GM18498 (cell line): ENCODE data around the gene ADAMTS9.

Experiments used
- ATAC-seq: cut with Tn5 transposase; IDR thresholded peaks from one replicate; pipeline ENCODE4 v1.9.1; 2021; ENCODE audit warnings: mild to moderate bottlenecking, moderate library complexity; ENCODE audit not compliant: unreplicated experiment

ADAMTS9 gene

GRCh38 chr3:64496786-64497490 is 190.9 kb downstream of the ADAMTS9 start:
- no peak for ATAC-seq

- no peak for ATAC-seq
These were observed 191.9 kb downstream of the ADAMTS9 start for GRCh38 chr3:64495781-64496334.

DNA sequence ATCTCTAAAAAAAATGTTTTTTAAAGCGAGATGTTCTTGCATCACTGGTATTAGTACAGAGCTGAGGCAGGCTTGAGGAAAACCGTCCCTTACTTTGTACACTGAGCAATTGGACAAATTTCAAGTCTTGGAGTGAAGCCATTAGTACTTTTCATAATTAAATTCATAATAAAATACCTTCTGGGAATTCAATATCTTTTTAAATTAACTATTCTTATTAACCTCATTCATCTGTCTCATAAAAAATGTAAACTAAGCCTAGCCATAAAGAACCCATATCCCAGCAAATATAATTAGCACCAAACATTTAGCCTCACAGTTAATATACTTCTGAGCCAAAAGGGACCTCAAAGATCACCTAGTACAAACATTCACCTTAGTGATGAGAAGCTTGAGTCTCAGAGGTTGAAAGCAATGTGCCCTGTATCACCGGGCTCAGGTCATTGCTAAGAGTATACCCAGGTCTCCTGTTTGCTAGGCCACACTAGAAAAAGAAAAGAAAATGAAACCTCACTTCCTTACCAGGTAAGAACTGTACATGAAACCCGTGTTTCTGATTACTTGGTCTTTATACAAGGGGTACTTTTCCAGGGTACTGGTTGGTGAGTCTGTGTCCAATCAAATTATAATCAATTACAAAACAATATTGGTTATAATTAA is 192.5 kb downstream of the ADAMTS9 start:
- ATAC-seq = no peak

DNA sequence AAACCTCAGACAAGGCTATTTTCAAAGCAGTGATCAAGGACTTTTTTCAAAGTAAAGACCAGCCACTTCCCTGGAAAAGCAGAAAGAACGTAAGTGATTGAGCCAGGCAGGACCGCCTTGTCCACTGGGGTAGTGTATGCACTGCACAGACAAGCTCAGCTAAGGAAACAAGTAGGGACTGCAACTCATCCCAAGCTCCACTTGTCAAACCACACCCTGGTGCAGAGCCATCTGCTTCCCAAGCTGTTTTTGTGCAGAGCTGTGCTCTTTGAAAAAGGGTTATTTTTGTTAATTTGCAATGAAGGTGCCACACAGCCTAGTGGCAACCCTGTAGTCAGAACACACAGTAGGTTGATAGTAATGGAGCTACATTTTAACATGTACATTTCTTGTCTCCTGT is 193.3 kb downstream of the ADAMTS9 start:
- no peak for ATAC-seq

- ATAC-seq = no peak
These were observed 194.7 kb downstream of the ADAMTS9 start for GRCh38 chr3:64493149-64493548.

GRCh38 chr3:64491843-64492242 is 196.0 kb downstream of the ADAMTS9 start:
- ATAC-seq = no peak

DNA sequence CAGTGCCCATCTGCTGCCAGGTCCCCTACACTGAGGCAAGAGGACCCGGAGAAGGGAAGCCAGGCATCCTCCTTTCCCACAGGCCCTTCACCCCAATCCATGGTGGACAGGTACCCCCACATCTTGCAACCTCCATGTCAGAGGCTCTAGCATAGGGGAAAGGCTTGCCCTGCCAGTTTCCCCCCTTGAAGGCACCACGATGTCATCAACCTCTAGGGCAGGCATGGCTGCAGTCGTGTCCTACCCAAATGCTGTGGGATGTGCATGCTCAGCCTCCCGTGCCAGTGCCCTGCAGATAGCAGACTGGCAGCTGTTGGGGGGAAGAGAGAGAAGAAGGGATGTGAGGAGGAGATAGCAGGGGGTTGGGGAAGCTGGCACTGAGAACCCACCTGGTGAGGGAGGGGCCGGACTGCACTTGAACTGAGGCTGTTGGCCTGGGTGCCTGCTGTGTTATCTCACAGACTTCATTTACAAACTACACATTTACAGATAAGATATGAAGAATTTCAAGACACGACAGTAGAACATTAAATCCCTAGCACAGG is 197.5 kb downstream of the ADAMTS9 start:
- ATAC-seq = no peak

GRCh38 chr3:64489361-64490044 is 198.3 kb downstream of the ADAMTS9 start:
- no peak for ATAC-seq

DNA sequence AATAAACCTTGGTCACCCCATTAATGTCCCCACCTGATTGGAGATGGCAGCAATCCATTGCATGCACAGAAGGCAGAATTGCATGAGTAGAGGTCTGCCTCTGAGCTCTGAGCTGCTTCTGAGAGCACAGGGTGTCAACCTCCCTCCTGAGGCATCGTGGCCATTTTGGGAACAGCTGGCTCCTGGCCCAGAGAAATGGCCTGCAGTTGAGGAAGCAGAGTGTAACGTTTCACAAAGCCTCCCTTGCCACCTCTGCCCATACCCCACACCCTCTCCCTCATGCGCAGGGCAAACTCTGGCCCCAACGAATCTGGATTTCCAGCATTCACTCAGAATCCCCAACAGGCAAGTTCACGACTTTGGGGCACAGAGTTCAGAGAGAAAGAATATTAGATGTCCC is 198.9 kb downstream of the ADAMTS9 start:
- ATAC-seq = no peak

DNA sequence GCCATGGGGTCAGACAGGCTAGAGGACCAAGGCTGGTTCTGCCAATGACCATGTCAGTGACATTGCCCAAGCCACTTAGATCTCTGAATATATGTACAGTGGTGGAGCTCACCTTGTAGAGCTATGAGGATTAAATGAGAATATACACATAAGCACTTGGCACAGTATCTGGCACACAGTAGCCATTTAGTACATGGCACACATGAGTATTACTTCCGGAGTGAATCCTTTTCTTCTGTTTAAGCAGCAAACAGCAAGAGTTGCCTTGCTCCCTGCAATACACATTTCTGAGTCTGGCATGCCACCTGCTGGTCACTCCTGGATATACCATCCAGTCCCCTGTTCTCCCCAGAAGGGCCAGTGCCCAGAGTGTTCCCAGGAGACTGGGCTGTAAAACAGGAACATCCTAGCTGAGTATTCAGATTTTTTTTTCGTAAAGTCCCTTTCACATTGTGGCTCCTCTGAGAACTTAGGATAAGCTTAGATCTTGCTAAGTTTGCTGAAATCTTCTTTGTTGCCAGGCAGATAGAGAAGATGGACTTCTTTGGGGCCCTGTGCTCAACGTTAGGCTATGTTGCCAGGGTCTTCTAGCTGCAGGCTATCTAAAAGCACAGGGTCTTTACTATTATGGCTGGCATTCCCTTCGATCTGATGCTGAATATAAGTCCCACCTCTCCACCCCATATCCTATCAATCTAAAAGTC is 203.4 kb downstream of the ADAMTS9 start:
- ATAC-seq = peak; percentile 98

DNA sequence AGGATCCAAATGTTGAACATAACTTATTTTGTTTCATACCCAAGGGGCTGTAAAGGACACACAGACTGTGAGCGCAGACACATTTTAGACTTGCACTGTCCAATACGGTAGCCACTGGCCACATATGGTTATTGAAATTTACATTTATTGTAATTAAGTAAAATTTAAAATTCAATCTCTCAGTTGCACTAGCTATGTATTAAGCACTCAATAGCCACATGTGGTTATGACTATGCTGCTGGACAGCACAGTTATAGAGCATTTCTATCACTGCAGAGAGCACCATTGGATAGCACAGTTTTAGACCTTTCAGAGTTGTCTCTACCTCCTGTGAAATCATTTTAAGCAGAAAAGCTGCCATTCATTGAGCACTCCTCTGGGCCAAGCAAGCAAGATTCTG is 204.3 kb downstream of the ADAMTS9 start:
- ATAC-seq = no peak

DNA sequence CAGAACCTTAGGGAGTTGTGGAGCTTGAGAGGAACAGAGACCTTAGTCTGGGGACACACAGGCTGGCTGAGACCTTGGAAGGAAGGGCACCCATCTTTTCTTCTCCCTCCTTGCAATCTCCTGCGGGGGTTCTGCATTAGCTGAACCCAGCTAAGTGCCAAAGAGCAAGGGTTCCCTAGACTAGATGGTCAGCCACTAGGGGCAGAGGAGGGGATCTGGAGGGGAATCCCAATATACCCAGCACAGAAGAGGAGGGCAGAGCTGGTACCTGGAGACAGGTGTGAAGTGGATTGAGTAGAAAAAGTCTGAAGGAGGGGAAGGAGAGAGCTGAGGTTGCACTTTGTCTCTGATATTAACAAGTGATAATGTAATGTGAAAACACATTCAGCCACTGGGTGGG is 212.8 kb downstream of the ADAMTS9 start:
- ATAC-seq = no peak

DNA sequence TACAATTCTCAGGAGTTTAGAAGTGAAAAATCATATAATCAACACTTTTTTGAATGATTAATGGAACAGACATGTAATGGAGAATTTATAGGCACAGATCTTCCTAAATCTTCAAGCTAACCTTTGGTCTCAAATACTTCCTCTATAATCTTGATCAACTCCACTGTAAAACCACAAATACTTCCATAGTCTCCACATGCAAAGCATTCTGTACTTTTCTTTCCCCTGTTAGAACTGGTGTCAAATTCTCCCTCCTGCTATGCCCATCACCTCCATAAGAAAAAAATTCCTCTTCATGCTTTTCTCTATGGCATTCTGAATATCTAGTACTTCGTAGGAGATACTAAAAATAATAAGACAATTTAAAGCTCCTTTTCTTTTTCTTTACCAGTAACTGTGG is 214.3 kb downstream of the ADAMTS9 start:
- ATAC-seq = no peak

- no peak for ATAC-seq
These were observed 217.4 kb downstream of the ADAMTS9 start for GRCh38 chr3:64470436-64470835.

DNA sequence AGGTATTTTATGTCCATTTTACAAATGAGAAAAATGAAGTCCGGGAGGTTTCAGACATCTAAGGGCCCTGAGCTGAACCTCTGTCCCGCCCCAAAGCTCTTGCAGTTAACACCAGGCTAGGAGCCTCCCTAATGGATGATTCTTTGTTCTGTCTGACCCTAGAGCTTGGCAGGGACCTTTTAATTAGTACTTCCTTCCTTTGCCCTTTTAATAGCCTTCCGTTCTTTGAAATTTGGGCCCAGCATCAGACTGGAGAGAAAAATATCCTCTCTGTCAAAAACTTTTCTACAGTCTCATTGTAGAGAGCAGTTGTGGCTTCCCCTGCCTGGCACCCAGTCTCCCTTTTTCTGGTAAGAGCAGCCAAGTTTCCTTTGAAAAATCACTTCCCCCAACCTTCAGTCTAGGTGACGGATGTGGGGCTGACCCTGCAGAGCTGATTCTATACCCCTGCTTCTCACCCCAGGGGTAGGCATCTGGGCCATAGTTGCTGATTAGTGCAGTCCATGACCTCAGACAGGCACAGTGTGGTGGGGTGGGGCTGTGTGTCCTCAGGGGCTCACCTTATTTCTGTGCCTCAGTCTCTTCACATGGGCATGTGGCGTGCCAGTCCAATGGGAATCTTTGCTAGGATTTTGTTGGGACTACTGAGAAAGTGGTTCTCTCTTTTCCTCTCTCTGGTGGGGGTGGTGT is 220.4 kb downstream of the ADAMTS9 start:
- no peak for ATAC-seq
